ENCODE data around the gene BMPR2.
"Not testable (repeated sequence)": the region's sequence is repeated elsewhere in the genome, so short reads cannot be mapped to it uniquely, and the experiment has no call there.

The BMPR2 gene

DNA sequence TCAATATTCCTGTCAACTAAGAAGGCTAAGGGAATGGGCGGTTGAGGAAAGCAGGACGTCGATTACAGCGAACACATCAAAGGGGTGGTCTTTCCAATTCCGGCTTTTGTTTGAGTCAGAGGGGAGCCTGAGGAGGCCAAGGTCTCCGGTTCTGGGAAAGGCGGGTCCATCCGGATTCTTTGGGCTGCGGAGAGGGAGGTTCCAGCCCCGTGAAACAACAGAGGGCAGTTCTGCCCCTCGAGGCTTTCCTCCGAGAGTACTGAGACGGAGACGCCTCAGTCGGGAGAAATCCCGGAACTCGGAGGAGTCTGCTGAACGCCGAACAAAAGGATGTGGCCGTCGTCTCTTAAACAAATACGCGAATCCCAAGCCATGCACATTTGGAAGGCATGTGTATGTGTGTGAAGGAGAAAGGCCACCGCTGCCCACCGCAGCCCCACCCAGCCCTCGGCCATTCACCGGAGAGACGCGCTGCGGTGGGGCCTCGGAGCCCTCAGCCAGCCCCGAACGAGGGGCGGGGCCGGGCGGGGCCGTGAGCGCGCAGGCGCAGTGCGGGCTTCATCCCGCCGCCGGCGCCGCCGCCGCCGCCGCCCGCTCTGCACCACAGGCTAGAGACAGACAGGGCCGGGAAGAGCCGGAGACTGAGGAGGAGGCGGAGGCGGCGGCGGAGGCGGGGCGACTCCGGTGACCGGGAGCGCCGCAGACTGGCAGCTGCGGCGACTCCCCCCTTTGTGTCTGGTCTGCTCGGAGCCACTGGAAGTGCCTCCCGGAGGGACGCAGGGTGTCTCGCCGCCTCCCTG is at the start of gene BMPR2:
Gene BMPR2 (plus strand): TSS at position 719 of the 800 bp plus-strand sequence. CDS start 1,148 bp downstream, outside the sequence.
- DNase-seq, result peak; percentile 90

DNA sequence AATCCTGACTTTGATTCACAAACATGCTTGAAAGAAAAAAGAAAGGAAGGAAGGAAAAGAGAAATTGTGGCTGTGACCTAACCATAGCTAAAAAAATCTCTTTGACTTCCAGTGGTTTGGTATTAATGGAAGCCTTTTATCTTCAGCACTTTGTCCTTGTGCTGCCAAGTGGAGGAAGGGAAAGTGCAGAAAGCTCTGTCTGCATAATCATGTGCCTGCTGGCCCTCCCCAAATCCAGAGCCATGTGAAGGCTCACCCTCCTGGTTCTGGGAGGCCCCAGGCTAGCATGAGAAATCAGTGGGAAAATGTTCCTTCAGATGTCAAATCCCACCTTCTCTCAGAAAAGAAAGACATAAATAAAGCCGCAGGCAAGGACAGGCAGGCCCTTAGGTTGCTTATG is 48.3 kb upstream of the BMPR2 start:
- no peak for DNase-seq

GRCh38 chr2:202335791-202336467 is 40.2 kb upstream of the BMPR2 start:
- DNase-seq, result no peak

GRCh38 chr2:202337151-202337550 is 39.0 kb upstream of the BMPR2 start:
- no peak for DNase-seq

GRCh38 chr2:202337706-202338346 is 38.3 kb upstream of the BMPR2 start:
- no peak for DNase-seq

DNA sequence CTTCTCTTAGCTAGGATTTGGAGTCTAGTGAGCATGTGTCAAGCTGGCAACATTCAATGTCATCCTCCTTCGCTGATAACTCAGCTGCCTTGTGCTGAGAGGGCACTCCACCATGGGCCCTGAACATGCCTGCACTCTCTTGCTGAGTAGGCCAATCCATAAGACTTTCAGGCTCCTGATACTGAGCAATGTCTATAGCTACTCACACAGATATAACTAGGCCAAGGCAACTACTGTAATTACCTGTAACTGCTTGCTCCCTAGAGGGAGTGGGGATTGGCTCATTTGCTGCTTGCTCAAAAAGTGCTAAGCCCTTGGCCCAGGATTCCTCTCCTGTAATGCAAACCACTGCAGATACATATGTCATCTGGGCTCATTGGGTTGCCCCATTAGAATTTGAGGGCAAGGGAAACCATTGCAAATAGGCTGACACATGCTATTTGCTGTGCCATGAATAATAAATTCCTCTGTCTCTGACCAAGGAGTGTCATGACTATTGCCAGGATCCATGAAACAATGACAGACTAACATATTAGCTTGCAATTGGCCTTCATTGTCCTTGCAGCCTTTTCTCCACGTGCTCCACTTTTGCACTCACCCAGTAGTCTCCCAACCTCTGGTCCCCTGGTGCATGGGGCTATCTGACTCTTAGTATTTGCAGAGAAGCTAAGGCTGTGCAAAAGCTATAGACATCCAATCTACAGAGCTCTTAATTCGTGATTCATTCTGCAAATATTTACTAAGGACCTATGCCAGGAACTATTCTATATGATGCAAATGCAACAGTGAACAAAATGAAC is 36.9 kb upstream of the BMPR2 start:
- DNase-seq, result no peak

GRCh38 chr2:202344178-202344577 is 31.9 kb upstream of the BMPR2 start:
- DNase-seq, result no peak

DNA sequence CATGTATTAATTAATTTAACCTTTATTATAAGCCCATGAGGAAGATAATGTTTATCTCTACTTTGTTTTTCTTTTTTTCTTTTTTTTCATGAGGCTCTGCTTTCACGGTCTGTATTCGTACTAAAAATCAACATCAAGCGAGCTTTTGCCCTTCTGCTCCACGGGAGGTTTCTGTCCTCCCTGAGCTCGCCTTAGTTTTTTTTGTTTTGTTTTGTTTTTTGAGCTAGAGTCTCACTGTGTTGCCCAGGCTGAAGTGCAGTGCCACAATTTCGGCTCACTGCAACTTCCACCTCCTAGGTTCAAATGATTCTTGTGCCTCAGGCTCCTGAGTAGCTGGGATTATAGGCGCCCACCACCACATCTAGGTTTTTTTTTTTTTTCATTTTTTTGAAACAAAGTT is 29.9 kb upstream of the BMPR2 start:
- DNase-seq, result no peak

DNA sequence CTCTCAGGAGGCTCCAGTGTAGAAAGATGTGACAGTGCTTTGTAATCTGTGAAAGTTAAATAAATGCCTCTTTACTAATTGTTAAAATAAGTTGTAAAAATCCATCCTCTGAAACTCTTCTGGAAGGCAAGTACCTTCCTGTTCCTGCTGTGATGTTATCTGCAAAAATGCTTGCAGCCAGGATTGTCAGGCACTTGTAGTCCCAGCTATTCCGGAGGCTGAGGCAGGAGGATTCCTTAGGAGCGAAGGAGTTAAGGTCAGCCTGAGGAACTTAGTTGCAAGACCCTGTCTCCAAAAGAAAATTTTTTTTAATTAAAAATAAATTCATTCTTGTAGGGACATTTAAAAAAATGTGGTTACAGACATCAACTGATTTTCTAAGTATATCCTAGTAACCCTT is 22.7 kb upstream of the BMPR2 start:
- DNase-seq, result no peak

DNA sequence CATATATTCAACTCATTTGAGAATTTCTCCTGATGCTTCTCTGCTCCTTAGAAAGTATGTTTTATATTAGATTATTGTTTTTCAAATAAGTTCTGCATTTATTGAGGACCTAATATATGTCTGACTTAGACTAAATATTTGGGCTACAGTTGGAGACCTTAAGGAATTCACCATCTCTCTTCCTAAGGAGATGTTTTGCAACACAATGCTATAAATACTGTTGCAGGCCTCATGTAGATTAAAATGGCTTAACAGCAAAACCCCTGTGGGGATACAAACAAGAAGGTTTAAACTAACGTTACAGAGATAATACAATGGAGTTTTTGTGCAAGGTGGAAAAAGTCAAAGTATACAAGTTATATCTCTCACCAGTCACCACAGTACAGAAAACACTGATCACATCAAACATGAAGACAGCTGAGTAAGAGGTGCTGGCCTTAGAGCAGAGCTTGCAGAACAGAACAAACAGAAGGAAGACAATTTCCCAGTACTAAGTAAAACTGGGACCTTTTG is 20.1 kb upstream of the BMPR2 start:
- no peak for DNase-seq

DNA sequence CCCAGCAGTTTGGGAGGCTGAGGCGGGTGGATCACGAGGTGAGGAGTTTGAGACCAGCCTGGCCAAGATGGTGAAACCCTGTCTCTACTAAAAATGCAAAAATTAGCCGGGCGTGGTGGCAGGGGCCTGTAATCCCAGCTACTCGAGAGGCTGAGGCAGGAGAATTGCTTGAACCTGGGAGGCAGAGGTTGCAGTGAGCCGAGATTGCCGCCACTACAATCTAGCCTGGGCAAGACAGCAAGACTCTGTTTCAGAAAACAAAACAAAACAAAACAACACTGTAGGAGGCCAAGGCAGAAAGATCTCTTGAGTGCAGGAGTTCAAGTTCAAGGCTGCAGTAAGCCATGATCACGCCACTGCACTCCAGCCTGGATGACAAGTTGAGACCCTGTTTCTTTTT is 17.2 kb upstream of the BMPR2 start:
- DNase-seq, result not testable (repeated sequence)

GRCh38 chr2:202360646-202361045 is 15.5 kb upstream of the BMPR2 start:
- DNase-seq, result no peak

- no peak for DNase-seq
Observed at GRCh38 chr2:202361108-202361507, 15.0 kb upstream of the BMPR2 start.

GRCh38 chr2:202373490-202373889 is 2.6 kb upstream of the BMPR2 start:
- no peak for DNase-seq

GRCh38 chr2:202374383-202374782 is 1.7 kb upstream of the BMPR2 start:
- DNase-seq, result not testable (repeated sequence)

DNA sequence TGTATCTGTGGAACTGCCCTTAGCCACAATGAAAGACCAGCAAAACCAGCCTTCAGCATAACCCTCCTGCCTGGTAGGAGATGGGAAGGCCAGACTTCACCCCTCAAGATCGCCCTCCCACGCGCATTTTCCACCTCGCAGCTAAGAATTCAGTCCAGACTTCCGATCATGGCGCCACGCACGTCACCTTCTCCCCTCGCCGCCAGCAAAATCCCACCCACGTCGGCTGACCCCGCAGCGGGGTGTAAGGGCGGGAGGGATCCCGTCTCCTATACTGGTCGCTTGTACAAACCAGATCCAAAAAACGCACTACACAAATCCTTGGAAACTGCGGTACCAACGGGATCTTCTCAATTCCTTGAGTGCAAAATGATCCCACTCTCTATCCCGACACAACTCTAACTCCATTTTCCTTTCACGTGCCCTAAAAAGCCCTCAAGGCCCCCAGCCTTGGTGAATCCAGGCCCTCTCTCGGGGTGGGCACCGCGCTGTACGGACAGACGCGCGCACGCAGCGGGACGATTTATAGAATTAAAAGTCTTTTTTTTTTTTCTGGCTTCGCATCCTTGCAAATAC is 1.0 kb upstream of the BMPR2 start:
- peak; percentile 45 for DNase-seq

GRCh38 chr2:202376460-202377206 is 506 bp downstream of the BMPR2 start:
- DNase-seq, result peak; percentile 46

GRCh38 chr2:202377207-202377761 is 1.2 kb downstream of the BMPR2 start:
- peak; percentile 7 for DNase-seq

DNA sequence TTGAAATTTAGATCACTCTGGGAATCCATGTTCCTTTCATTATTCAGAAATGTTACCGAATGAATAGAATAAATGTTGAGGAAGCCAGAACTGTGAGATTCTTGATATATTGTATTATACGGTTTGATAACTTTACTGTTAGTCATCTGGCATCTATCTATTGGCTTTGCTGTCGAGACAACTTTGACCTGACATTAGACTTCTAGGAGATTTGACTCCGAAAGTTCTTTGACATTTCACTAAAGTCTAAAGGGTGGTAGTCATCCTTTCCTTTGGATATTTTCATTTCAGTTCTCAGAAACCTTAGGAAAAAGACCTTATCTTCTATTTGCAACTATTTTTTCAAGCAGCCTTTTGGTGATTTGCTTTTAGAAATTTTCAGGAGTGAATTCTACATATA is 1.9 kb downstream of the BMPR2 start:
- no peak for DNase-seq

DNA sequence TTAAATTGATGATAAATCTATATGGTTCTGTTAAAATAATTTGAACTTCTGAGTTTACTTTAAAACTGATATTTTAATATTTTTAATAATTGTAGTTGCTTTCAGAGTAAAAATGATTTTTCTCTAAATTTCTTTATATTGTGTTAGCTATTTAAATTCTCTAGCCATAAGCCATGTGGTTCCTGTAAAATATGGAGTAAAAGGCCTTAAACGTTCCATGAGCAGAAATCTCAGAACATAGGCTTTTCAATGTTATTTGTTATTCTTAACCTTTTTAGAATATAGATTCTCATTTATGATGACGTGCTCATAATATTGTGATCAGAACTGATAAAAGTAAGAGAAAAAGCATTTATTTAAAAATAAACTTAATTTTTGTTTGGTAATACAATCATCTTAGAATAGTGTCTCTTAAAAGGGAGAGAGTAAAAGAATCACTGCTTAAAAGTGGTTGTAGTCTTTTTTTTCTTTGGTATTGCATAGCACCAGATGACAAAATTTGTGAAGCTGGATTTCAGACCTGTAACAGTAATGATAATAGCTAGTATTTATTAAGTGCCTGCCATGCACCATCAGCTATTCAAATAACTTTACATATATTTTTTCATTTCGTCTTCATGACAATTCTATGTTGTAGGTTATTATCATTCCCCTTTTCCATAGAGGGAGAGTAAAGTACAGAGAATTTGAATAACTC is 2.7 kb downstream of the BMPR2 start:
- no peak for DNase-seq

DNA sequence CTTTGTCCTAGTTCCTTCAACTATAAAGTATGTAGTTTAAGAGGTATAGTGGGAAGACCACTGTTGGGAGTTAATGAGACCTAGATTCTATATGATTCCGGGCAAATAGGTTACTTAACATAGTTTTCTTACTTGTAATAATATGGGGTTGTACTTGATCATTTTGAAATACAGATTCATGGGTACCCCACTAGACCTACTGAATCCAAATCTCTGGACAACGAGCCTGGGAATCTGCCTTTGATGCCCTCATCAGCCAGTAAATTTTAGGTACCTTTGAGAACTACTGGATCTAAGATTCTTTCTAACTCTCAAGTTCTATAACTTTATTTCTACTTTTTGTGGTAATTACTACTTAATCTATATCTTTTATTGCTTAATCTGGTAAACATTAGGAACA is 6.6 kb downstream of the BMPR2 start:
- no peak for DNase-seq
